ENCODE data around the gene ELF5. TPM values are rescaled to one million over a fixed set of nuclear protein-coding genes. Genes with fewer than 3 reads are reported as not detected.

Gene ELF5
- not detected for polyA plus RNA-seq (2013, experiment 1 of 2)
- polyA plus RNA-seq (2013, experiment 2 of 2): not detected

GRCh38 chr11:34513682-34514449 lies at the start of gene ELF5:
Gene ELF5 (minus strand): TSS chr11:34513794. CDS start chr11:34505749, 8,045 bp downstream.
- Histone ChIP-seq H3K9me3 (ENCODE audit: insufficient read depth, low read depth, low read length) (no peaks in the 10 kb centered on the region), H3K36me3 (ENCODE audit: insufficient read depth, low read length) (no peaks in the 10 kb centered on the region), H3K9ac (ENCODE audit: low read depth, low read length) (no peak within 1 kb of the TSS), H3K27ac (ENCODE audit: low read depth, low read length) (no peak within 1 kb of the TSS), H3K4me3 (ENCODE audit: low read length) (no peak within 1 kb of the TSS), H3K4me1 (ENCODE audit: insufficient read depth, low read length) (no peaks in the 10 kb centered on the region; the same call in 1 of the 2 replicates), H3K27me3 (ENCODE audit: insufficient read depth, low read length) (no peaks in the 10 kb centered on the region)
- WGBS: 89% methylated on average over 17 of the region's 17 CpGs

GRCh38 chr11:34562976-34563375 lies 49.4 kb upstream of the ELF5 start:
- no peak overlapping the region for H3K27ac ChIP-seq (ENCODE audit: low read depth, low read length)
- no peak overlapping the region for H3K9ac ChIP-seq (ENCODE audit: low read depth, low read length)
- H3K27me3 ChIP-seq (ENCODE audit: insufficient read depth, low read length): no peaks in the 10 kb centered on the region
- H3K9me3 ChIP-seq (ENCODE audit: insufficient read depth, low read depth, low read length): no peaks in the 10 kb centered on the region
- H3K36me3 ChIP-seq (ENCODE audit: insufficient read depth, low read length): no peaks in the 10 kb centered on the region
- H3K4me1 ChIP-seq (ENCODE audit: insufficient read depth, low read length): peaks cover 10% of the 10 kb centered on the region; the same call in 1 of the 2 replicates
- H3K4me3 ChIP-seq (ENCODE audit: low read length): no peak overlapping the region
- 91% methylated on average over 2 of the region's 2 CpGs for WGBS

- no peak overlapping the region for H3K27ac ChIP-seq (ENCODE audit: low read depth, low read length)
- H3K4me3 ChIP-seq (ENCODE audit: low read length): no peak overlapping the region
- 98% methylated on average over 4 of the region's 4 CpGs for WGBS
- H3K9ac ChIP-seq (ENCODE audit: low read depth, low read length): no peak overlapping the region
- H3K4me1 ChIP-seq (ENCODE audit: insufficient read depth, low read length): peaks cover 10% of the 10 kb centered on the region; the same call in 1 of the 2 replicates
- no peaks in the 10 kb centered on the region for H3K36me3 ChIP-seq (ENCODE audit: insufficient read depth, low read length)
- no peaks in the 10 kb centered on the region for H3K27me3 ChIP-seq (ENCODE audit: insufficient read depth, low read length)
- no peaks in the 10 kb centered on the region for H3K9me3 ChIP-seq (ENCODE audit: insufficient read depth, low read depth, low read length)
These were observed 46.9 kb upstream of the ELF5 start for GRCh38 chr11:34560511-34560910.

GRCh38 chr11:34558673-34559072 lies 45.1 kb upstream of the ELF5 start:
- Histone ChIP-seq H3K27me3 (ENCODE audit: insufficient read depth, low read length) (no peaks in the 10 kb centered on the region), H3K36me3 (ENCODE audit: insufficient read depth, low read length) (no peaks in the 10 kb centered on the region), H3K4me3 (ENCODE audit: low read length) (no peak overlapping the region), H3K9me3 (ENCODE audit: insufficient read depth, low read depth, low read length) (no peaks in the 10 kb centered on the region), H3K4me1 (ENCODE audit: insufficient read depth, low read length) (no peaks in the 10 kb centered on the region), H3K9ac (ENCODE audit: low read depth, low read length) (no peak overlapping the region), H3K27ac (ENCODE audit: low read depth, low read length) (no peak overlapping the region)
- WGBS: 86% methylated on average over 4 of the region's 4 CpGs

- no peaks in the 10 kb centered on the region for H3K9me3 ChIP-seq (ENCODE audit: insufficient read depth, low read depth, low read length)
- 78% methylated on average over 1 of the region's 1 CpG for WGBS
- no peak overlapping the region for H3K4me3 ChIP-seq (ENCODE audit: low read length)
- H3K9ac ChIP-seq (ENCODE audit: low read depth, low read length): no peak overlapping the region
- H3K36me3 ChIP-seq (ENCODE audit: insufficient read depth, low read length): no peaks in the 10 kb centered on the region
- H3K27ac ChIP-seq (ENCODE audit: low read depth, low read length): no peak overlapping the region
- no peaks in the 10 kb centered on the region for H3K4me1 ChIP-seq (ENCODE audit: insufficient read depth, low read length)
- H3K27me3 ChIP-seq (ENCODE audit: insufficient read depth, low read length): no peaks in the 10 kb centered on the region
These were observed 44.6 kb upstream of the ELF5 start for GRCh38 chr11:34558211-34558610.

GRCh38 chr11:34552270-34552669 lies 38.7 kb upstream of the ELF5 start:
- Histone ChIP-seq H3K36me3 (ENCODE audit: insufficient read depth, low read length) (no peaks in the 10 kb centered on the region), H3K4me1 (ENCODE audit: insufficient read depth, low read length) (no peaks in the 10 kb centered on the region), H3K27me3 (ENCODE audit: insufficient read depth, low read length) (no peaks in the 10 kb centered on the region), H3K4me3 (ENCODE audit: low read length) (no peak overlapping the region), H3K9me3 (ENCODE audit: insufficient read depth, low read depth, low read length) (no peaks in the 10 kb centered on the region), H3K9ac (ENCODE audit: low read depth, low read length) (no peak overlapping the region), H3K27ac (ENCODE audit: low read depth, low read length) (no peak overlapping the region)
- 91% methylated on average over 3 of the region's 3 CpGs for WGBS

- Histone ChIP-seq H3K4me1 (ENCODE audit: insufficient read depth, low read length) (no peaks in the 10 kb centered on the region), H3K4me3 (ENCODE audit: low read length) (no peak overlapping the region), H3K9ac (ENCODE audit: low read depth, low read length) (no peak overlapping the region), H3K27ac (ENCODE audit: low read depth, low read length) (no peak overlapping the region), H3K27me3 (ENCODE audit: insufficient read depth, low read length) (no peaks in the 10 kb centered on the region), H3K9me3 (ENCODE audit: insufficient read depth, low read depth, low read length) (no peaks in the 10 kb centered on the region), H3K36me3 (ENCODE audit: insufficient read depth, low read length) (no peaks in the 10 kb centered on the region)
- 89% methylated on average over 5 of the region's 5 CpGs for WGBS
These were observed 35.7 kb upstream of the ELF5 start for GRCh38 chr11:34549271-34549670.

GRCh38 chr11:34548278-34548677 lies 34.7 kb upstream of the ELF5 start:
- H3K36me3 ChIP-seq (ENCODE audit: insufficient read depth, low read length): no peaks in the 10 kb centered on the region
- WGBS: 97% methylated on average over 4 of the region's 4 CpGs

GRCh38 chr11:34546511-34547209 lies 33.1 kb upstream of the ELF5 start:
- Histone ChIP-seq H3K36me3 (ENCODE audit: insufficient read depth, low read length) (no peaks in the 10 kb centered on the region), H3K4me1 (ENCODE audit: insufficient read depth, low read length) (no peaks in the 10 kb centered on the region), H3K27ac (ENCODE audit: low read depth, low read length) (no peak overlapping the region), H3K9ac (ENCODE audit: low read depth, low read length) (no peak overlapping the region), H3K27me3 (ENCODE audit: insufficient read depth, low read length) (no peaks in the 10 kb centered on the region), H3K9me3 (ENCODE audit: insufficient read depth, low read depth, low read length) (no peaks in the 10 kb centered on the region), H3K4me3 (ENCODE audit: low read length) (no peak overlapping the region)
- 90% methylated on average over 6 of the region's 6 CpGs for WGBS

More at GRCh38 chr11:34548278-34548677, 34.7 kb upstream of the ELF5 start:
- Histone ChIP-seq H3K9ac (ENCODE audit: low read depth, low read length) (no peak overlapping the region), H3K4me1 (ENCODE audit: insufficient read depth, low read length) (no peaks in the 10 kb centered on the region), H3K9me3 (ENCODE audit: insufficient read depth, low read depth, low read length) (no peaks in the 10 kb centered on the region), H3K4me3 (ENCODE audit: low read length) (no peak overlapping the region), H3K27ac (ENCODE audit: low read depth, low read length) (no peak overlapping the region), H3K27me3 (ENCODE audit: insufficient read depth, low read length) (no peaks in the 10 kb centered on the region)

- H3K36me3 ChIP-seq (ENCODE audit: insufficient read depth, low read length): no peaks in the 10 kb centered on the region
- no peaks in the 10 kb centered on the region for H3K4me1 ChIP-seq (ENCODE audit: insufficient read depth, low read length)
- no peaks in the 10 kb centered on the region for H3K27me3 ChIP-seq (ENCODE audit: insufficient read depth, low read length)
These were observed 28.5 kb upstream of the ELF5 start for GRCh38 chr11:34542089-34542488.

GRCh38 chr11:34540870-34541269 lies 27.3 kb upstream of the ELF5 start:
- no peaks in the 10 kb centered on the region for H3K4me1 ChIP-seq (ENCODE audit: insufficient read depth, low read length)
- H3K9ac ChIP-seq (ENCODE audit: low read depth, low read length): no peak overlapping the region
- no peak overlapping the region for H3K27ac ChIP-seq (ENCODE audit: low read depth, low read length)
- no peaks in the 10 kb centered on the region for H3K9me3 ChIP-seq (ENCODE audit: insufficient read depth, low read depth, low read length)
- no peaks in the 10 kb centered on the region for H3K36me3 ChIP-seq (ENCODE audit: insufficient read depth, low read length)
- no peak overlapping the region for H3K4me3 ChIP-seq (ENCODE audit: low read length)
- 93% methylated on average over 6 of the region's 6 CpGs for WGBS
- no peaks in the 10 kb centered on the region for H3K27me3 ChIP-seq (ENCODE audit: insufficient read depth, low read length)

More at GRCh38 chr11:34542089-34542488, 28.5 kb upstream of the ELF5 start:
- no peak overlapping the region for H3K9ac ChIP-seq (ENCODE audit: low read depth, low read length)
- no peak overlapping the region for H3K4me3 ChIP-seq (ENCODE audit: low read length)
- no peaks in the 10 kb centered on the region for H3K9me3 ChIP-seq (ENCODE audit: insufficient read depth, low read depth, low read length)
- no peak overlapping the region for H3K27ac ChIP-seq (ENCODE audit: low read depth, low read length)
